ENCODE measurements around the gene FOLR1.

FOLR1 gene

DNA sequence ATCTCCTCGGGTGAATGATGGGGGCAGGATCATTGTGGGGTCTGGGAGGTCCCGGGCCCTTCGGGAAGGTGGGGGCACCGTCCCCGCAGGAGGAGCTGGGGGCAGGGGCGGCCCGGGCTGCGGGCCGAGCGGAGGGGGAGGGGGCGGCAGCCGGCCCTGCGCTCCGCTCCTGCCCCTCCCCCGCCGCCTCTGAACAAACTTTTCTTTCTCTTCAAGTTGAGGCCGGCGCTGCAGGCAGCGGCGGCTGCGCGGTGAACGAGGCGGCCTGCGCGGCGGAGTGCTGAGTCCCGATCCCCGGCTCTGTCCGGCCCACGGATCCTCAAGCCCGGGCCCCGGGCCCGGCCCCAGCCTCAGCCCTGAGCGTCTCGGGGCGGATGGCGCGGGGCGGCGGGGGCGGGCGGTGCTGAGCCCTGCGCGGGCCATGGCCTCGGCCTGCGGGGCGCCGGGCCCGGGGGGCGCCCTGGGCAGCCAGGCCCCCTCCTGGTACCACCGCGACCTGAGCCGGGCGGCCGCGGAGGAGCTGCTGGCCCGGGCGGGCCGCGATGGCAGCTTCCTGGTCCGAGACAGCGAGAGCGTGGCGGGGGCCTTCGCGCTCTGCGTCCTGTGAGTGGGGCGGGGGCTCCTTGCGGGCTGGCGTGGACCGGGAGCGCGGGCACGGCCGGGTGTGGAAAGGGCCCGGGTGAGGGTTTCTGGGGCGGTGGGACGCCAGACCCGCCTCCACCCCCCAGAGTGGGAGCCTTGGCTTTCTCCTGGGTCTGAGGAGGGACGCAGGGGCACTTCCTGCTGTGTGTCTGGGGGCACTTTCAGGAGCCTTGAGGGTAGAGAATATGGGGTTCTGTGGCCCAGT is 32.8 kb downstream of the FOLR1 start, which contains the start of gene INPPL1:
TSS of gene INPPL1 (plus strand) at position 204 of the 847 bp plus-strand sequence. CDS start at position 422, 218 bp downstream.
- DNase-seq = peak; percentile 74

DNA sequence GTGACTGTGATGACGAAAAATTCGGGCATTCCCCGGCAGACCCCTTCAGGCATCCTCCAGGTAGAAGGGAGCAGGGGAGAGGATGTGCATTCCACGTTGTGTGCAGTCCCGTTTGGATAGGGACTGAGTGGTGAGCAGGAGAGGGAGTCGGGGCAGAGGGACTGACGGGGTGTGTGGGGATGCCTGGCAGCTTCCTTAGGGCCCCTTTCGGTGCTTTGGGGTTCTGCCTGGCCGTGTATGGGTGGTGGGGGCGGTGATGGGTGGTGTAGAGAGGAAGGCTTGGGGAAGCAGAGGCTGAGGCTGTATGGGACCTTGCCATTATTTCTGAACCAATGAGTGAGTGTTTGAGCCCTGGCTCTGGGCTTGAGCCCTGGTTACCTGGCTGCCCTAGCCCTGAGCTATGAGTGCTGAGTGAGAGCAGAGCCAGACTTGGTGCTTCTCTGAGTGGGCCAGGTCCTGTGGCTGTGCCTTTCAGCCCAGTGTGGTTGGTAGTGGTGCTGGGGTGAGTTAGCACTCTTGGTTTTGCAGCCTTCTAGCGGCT is 33.5 kb downstream of the FOLR1 start:
- peak; percentile 73 for DNase-seq

DNA sequence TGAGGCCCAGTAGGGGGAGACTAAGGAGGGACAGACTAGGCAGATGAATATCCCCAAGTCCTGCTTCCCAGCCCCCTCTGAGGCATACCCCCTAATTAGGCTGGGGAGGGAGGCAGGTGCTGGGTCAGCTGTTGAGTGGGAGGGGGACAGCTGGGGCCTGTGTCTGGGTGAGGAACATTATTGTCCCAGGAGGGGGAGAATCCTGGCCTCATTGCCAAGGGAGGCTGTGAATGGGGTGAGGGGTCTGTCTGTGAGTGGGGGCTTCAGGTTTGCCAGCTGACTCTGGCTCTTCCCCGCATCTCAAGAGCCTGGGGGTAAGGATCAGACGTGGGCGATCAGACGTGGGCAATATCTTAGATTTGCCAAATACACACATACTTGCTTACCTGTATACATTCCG is 34.8 kb downstream of the FOLR1 start:
- peak; percentile 42 for DNase-seq

DNA sequence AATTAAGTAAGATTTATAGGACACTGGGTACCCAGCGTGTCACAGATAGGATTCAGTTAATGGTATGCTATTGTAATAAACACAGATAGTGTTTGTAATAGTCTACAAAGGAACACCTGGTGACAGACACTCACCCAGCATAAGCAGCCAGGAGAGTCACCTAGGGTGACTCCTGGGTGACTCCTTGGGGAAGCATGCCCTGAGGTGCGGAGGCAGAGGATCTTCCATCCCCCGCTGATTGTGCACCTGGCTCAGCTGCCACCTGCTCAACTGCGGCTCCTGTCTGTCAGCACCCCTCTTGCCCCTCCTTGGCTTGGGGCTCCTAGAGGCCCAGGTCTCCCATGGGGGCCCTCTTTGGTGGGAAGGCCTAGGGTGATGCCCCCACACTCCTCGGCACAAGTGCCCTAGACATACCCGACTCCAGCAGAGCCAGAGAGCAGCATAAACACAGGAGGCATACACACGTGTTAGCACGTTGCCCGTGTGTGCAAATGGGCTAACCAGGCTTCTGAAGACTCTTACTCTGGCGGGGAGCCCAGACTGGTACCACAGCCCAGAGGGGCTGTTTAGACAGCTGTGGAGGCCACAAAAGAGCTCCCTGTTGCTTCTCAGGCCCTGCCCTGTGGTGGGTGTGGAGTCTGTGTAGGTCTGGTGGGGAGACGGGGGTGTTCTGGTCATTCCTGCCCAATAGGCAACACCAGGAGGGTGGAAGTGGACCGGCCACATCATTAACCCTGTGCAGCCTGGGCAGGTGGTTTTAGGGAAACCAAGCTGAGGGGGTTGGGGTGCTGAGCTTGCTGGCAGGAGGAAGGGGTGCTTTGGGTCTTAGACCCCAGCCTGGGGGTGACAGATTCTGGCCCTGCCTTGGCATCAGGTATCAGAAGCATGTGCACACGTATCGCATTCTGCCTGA is 35.6 kb downstream of the FOLR1 start:
- peak; percentile 53 for DNase-seq

DNA sequence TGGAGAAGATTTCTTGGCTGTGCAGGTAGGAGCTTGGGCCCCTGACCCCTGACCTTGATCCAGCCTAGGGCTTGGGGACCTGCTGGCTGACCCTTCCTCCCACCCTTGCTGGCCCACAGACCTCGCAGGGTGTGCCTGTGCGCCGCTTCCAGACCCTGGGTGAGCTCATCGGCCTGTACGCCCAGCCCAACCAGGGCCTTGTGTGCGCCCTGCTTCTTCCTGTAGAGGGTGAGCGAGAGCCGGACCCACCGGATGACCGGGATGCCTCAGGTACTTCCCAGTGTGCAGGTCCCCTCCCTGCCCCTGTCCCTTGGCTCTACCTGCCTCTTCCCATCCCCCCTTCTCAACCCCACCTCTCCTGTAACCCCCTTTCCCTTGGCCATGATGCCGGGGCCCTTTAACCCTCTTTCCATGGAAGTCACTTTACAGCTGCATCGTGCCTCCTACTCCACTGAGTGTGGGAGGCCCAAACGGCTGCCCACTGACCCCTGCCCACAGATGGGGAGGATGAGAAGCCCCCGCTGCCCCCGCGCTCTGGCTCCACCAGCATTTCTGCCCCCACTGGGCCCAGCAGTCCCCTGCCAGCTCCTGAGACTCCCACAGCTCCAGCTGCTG is 36.4 kb downstream of the FOLR1 start:
- DNase-seq = peak; percentile 49

DNA sequence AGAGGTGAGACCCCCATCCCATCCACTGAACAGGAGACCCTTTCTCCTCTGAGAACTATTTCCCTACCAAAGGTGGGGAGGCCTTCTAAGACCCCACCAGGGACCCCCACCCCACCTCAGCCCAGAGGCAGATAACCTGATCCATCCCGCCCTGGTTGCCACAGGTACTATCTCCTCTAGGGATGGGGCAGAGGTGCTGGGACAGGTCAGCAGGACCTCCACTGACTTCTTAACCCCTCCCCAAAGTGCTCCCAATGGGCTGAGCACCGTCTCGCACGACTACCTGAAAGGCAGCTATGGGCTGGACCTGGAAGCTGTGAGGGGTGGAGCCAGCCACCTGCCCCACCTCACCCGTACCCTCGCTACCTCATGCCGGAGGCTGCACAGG is 36.9 kb downstream of the FOLR1 start:
- DNase-seq = peak; percentile 50

DNA sequence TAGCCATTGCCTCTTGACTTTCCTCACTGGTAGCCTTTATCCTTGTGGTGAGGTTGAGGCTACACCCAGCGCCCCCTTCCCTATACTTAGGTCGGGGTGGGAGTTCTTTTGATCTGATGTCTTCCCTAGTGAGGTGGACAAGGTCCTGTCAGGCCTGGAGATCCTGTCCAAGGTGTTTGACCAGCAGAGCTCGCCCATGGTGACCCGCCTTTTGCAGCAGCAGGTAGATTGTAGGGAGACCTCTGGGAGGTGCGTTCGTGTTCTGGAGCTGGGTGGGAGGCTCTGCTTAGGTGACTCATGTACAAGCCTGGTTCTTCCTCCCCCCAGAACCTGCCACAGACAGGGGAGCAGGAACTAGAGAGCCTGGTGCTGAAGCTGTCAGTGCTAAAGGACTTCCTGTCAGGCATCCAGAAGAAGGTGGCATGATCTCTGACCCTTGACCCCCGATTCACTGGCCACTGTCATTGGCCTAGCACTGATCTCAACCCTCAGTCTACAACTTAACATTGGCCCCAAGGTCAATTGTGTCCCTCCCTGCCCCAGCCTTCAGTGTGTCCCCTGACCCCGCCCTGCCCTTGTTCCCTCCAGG is 37.5 kb downstream of the FOLR1 start:
- DNase-seq = peak; percentile 49

DNA sequence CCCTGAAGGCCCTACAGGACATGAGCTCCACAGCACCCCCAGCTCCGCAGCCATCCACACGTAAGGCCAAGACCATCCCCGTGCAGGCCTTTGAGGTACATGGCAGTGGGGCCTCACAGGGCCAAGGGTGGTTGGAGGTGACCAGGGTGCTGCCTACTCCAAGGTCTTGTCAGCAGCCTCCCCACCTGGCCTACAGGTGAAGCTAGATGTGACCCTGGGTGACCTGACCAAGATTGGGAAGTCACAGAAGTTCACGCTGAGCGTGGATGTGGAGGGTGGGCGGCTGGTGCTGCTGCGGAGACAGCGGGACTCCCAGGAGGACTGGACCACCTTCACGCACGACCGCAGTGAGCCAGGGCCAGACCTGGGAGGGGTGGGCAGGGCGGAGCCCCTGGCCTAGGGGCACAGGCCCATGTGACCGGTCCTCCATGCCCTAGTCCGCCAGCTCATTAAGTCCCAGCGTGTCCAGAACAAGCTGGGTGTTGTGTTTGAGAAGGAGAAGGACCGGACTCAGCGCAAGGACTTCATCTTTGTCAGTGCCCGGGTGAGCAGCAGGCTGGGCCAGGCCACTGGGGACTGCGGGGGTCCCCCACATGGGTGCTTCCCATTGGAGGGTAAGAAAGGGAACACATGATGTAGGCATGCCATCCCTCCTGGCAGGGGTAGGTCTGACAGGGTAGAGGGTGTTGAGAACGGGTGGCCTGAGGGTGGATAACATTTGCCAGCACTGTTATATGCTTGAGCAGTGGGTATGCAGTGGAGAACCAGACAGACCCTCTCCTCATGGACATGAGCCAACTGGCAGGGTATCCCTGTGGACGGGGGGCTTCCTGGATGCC is 38.2 kb downstream of the FOLR1 start:
- peak; percentile 54 for DNase-seq

- peak; percentile 54 for DNase-seq
These were observed 38.9 kb downstream of the FOLR1 start for GRCh38 chr11:72230764-72231365.

- peak; percentile 45 for DNase-seq
These were observed 39.7 kb downstream of the FOLR1 start for GRCh38 chr11:72231396-72232259.

DNA sequence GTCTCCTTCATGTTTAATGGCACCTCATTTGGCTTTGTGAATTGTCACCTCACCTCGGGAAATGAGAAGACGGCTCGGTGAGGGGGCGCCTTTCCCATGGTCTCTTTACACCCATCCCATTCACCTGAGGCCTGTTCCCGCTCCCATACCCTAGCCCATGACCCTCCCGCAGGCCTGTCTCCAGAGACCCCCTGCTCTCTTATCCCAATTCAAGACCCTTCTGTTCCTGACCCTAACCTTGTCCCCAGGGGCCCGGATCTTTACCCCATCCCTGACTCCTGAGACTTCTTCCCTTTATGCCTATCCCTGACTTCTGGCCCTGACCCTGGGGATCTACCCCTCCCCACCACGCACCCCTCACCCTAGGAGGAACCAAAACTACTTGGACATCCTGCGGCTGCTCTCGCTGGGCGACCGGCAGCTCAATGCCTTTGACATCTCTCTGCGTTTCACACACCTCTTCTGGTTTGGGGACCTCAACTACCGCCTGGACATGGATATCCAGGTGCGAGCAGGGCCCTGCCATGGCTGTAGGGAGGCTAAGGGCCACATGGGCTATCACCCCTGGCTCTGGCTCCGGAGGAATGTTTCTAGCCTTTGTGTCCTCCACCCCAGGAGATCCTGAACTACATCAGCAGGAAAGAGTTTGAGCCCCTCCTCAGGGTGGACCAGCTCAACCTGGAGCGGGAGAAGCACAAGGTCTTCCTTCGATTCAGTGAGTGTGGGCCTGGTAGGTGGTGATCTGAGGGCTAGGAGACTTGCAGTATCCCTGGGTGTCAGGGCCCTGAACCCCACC is 40.5 kb downstream of the FOLR1 start:
- peak; percentile 43 for DNase-seq

- peak; percentile 45 for DNase-seq
These were observed 41.3 kb downstream of the FOLR1 start for GRCh38 chr11:72233056-72233772.

DNA sequence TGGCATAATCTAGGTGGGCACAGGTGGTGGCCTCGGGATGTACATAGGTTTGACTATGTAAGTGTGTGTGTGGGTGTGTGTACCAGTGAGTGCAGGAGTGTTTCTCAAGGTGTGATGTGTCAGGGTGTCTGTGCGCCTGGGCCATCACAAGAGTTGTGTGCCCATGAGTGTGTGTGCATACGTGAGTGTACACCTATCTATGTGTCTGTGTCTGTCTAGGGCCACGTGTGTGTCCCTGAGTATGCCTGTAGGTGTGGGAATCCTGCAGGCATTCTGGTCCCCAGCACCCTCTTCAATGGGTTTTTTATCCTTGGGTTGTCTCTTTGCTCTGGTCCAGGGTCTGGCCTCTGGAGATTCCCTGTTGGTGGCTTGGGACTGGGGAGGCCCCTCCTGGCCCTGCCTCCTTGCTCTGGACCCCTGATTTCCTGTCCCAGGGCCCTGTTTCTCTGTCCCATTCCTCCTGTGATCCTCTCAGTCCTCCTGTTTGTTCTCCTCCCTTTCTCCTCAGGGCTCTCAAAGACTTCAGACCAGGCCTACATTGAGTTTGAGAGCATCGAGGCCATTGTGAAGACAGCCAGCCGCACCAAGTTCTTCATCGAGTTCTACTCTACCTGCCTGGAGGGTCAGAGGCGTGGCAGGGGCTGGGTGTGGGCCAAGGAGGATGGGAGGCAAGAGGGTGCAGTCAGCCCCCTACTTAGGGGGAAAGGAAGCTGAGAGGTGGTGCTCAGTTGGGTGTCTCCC is 42.0 kb downstream of the FOLR1 start:
- DNase-seq = peak; percentile 45

DNA sequence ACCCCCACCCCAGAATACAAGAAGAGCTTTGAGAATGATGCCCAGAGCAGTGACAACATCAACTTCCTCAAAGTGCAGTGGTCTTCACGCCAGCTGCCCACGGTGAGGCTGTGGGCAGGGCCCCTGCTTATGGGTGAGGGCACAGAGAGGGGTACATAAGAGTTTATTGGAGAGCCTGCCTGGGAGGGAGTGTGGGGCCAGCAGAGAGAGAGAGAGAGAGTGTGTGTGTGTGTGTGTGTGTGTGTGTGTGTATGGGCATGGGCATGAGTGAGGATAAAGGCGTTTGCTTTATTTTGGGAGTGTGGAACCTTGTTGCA is 42.5 kb downstream of the FOLR1 start:
- no peak for DNase-seq

DNA sequence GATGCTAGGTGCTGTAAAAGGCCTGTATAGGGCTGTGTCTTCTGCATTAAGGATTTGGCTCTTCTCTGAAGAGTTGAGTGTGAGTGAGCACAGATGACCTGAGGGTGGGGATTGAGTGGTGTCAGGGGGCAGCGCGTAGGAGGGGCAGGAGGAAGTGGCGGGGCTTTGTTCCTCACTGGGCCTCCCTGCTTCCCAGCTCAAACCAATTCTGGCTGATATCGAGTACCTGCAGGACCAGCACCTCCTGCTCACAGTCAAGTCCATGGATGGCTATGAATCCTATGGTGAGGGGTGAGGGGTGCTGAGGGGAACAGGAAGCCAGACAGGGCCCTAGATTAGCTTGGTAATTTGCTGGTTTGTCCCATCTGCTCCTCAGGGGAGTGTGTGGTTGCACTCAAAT is 43.0 kb downstream of the FOLR1 start:
- DNase-seq = no peak

- peak; percentile 52 for DNase-seq
These were observed 43.6 kb downstream of the FOLR1 start for GRCh38 chr11:72235351-72236057.

GRCh38 chr11:72236083-72236697 is 44.2 kb downstream of the FOLR1 start:
- DNase-seq = peak; percentile 37

All from activated CD8-positive, alpha-beta memory T cell treated with anti-CD3 and anti-CD28 coated beads for 24 hours (primary cell).